Measurements from ENCODE around the gene MBP. TPM values are rescaled to one million over a fixed set of nuclear protein-coding genes. Genes with fewer than 3 reads are reported as not detected.
A peak's percentile ranks its signal among the peaks of the same experiment; 100 is the strongest.

MBP gene
- total RNA-seq, 1 donor from 2014 or later: 3.2 TPM

DNA sequence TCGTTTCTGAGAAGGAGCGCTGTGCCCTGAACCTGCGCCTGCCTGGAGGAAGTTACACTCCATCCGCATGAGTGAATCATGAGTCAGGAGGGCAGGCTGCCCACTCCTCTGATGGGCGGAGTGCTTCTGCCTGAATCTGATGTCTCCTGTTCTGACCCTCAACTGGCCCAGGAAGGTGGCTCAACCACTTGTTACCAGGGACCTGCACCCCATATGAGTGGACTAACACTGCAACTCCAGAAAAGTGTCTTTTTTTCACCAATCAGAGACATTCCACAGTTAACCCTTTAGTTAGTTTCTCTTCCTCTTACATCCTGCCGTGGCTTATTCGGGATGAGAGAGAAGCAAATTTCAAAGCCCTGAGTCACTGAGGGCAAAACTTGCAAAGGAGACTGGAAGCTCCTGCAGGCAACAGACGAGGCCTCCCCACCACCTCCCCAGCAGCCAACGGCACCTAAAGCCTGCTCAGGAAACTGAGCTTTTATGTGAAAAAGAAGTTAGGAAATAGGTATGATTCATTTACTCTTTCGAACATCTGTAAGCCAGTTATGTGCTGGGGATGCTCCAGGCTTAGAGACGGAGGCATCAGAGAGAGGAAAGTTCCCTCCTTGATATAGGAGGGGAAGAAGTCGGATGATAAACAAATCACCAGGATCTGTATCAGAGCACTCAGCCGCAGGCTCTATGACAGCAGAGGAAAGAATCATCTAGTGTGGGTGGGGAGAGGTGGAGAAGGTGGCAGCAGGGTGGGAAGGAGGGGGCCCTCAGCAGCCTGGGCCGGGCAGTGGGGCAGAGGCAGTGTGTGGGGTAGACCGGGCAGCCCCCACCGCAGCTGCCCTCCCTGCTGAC lies 30.9 kb downstream of the MBP start:
- DNase-seq (ENCODE audit: low read depth): peak; percentile 84

DNA sequence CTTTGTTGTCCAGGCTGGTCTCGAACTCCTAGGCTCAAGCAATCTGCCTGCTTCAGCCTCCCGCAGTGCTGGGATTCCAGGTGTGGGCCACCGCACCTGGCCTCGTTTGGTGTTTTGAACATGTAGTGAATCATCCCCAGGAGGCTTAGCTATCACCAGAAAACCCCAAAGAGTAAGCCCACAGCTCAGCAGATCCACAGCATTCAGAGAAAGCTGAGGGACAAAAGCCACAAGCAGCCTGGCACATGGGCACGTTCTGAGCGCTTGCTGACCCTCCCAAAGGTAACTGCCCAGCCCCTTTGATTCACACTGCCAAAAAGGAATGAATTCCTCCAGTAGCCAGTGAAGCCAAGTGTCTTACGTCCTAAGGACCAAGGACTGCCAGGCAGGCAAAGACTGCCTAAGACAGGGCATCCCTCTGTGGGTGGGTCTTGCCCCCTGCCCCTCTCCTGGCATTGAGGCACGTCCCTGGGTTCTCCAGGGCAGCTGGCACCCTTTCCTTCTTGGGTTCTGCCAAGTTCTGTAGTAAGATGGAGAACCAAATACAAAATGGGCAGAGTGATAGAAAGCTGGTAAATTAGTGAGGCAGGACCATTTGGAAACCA lies 31.7 kb downstream of the MBP start:
- no peak for DNase-seq (ENCODE audit: low read depth)

DNA sequence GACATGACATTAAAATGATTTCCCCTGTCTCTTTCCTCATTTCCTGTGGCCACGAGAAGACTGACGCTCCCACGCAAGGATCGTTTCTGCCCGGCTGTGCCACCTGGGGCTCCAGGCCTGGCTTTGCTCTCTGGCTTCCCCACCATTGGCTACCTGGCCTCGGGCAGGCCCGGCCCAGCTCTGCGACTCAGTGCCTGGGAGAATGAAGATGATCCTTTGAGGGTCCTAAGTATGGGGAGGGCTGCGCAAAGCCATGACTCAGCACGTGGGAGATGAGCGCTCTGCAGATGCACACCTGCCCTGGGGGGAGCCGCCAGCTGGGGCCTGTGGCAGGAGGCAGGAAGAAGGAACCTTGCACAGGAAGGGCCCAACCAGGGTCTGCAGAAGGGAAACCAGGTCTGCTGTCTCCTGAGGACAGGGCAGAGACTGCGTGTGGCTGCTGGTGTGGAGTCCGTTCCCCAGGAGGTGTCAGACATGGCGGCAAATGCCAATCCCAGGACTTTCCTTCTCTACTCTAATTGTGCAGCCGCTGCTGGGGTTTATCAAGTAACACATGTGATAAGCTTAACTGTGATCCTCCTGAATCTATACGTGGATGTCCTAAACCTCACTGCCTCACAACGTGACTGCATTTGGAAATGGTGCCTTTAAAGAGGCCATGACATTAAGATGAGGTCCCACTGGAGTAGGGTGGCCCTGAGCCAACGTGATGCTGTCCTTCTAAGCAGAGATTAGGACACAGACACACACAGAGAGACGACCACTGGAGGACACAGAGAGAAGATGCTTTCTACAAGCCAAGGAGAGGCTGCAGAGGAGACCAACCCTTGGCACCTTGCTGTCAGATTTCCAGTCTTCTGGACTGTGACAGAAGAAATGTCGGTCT lies 32.9 kb downstream of the MBP start:
- no peak for DNase-seq (ENCODE audit: low read depth)

DNA sequence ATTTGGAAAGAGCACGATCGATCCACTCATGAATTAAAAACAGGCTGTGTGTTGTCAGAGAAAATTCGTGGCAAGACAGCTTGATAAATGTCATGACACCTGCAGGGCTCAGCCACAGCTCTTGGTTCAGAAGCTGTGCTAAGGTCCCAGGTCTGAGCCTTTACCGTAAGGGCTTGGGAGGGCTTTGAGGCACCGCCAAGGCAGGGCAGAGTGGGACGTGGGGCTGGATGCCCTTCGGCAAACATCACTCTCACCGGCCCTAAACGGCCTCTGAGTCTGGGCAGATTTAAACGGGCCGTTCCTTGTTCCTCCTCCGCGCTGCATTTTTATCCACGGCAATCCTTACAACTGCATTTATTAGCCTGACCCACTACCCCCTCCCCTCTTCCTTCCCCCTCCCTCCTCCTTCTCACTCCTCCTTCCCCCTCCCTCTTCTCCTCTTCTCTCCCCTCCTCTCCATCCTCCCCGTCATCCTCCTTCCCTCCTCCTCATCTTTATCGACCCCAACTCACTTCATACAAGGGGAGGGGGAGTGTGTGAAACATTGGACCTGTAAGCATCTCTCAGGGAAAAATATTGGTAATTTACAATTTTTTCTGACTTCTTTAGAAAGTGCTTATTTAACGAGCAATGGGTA lies 33.9 kb downstream of the MBP start:
- no peak for DNase-seq (ENCODE audit: low read depth)

DNA sequence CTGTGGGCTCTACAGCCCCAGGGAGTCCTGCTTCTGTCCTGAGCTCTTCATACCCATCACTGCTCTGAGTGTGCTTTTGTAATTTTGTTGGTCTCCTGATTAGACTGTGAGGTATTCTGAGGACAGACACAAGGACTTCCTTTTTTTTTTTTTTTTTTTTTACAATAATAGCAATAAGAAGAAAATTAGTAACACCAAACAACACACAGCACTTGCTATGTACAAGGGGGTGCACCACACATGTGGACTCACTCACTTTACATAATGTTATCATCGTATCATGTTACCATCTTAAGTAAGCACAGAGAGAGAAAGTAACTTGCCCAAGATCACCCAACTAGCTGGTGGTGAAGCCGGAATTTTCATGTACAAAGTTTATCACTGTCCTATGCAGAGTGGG lies 34.6 kb downstream of the MBP start:
- DNase-seq (ENCODE audit: low read depth): no peak

DNA sequence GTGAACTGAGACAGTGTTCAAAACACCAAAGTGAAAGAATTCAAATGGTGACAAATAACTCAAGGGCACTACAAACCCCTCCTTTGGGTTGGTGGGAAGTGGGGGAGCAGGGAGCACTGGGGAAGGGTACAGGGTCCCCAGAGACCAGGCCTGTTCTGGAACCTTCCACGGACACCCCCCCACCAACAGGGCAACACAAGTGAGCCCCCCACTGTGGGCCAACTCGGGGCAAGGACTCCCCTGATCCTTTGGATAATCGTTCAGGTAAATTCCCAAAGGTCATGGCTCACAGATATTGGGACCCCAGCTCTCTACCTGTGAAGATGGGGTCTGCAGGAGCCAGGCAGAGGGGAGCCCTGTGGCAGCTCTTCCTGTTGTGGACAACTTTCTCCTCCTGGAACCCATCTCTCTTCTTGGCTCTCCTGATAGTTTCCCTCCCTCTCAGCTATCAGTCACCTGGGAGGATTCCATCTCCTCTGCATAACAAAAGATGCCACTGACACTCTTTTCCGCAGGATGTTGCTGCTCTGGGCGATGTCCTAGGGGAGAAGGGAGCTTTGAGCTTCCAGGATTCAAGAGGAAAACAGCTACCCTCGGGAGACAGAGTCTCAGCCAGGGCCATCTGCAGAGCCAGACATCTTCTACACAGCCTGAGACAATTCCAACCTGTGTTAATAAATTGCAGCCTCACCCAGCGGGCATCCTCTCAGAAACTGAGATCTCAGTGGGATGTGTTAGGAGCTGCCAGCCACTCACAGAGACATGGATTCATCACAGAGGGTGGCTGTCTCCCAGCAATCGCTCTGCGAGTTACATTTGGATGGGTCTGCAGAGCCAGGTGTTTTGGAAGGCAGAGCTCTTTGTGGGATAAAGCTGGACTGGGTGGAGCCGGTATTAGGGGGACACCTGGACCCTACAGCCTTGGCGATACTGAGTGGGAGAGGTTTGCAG lies 35.4 kb downstream of the MBP start:
- DNase-seq (ENCODE audit: low read depth): no peak

DNA sequence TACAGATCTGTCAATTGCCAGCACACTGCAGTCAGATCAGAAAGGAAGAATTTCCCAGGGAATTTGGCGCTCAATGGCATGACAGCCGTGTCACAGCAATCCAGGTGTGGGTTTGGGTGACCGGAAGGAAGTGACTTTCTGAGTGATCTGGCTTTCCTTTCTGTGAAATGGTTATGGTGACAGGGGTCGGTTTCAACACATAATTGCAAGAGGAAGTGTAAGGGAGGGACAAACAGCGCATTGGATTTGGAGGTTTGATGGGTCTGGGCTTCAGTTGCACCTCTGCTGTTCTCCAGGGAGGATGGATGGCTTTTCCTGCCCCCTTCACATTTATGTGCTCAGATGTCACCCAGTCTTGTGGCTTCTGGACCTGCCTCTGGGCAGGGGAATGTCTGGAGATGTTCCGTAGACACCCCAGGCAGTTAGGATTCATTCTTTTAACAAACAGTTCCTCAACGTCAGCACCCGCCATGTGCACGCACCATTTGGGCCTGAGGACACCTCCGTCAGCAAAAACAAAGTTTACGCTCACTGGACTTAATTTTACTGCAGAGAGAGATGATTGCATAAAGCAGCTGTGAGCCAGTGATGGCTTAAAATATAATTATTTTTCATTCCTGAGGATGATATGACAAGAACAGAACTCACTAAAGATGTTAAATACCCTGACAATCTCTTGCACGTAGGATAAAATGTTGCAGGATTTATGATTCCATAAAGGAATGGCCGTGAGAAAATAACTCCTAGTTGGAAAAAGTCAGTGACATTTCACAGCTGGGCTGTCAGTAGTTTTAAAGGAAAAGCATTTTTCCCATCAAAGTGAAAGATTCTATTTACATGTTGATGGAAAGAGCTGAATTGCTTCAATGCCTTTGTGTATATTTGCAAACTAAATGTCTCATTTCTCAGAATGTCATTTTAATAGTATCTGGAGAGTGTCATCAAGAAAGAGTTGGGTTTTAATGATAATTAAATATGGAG lies 36.9 kb downstream of the MBP start:
- no peak for DNase-seq (ENCODE audit: low read depth)

DNA sequence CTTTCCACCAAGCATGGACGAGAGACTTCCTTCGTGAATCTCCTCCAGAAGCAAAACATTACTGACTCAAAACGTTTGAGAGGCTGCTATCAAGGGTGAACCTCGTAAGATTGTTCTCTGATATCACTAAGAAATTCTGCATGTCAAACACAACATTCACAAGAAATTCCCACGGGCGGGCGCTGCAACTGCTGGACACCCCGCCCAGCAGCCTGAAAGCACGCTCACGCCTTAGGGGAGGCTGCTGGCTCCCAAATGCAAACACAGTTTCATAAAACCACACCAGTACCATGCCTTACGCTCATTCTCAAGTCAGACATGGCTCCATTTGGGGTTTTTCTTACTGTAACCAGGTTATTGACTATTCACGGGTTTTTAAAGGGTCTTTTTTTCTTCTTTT lies 39.0 kb downstream of the MBP start:
- no peak for DNase-seq (ENCODE audit: low read depth)

DNA sequence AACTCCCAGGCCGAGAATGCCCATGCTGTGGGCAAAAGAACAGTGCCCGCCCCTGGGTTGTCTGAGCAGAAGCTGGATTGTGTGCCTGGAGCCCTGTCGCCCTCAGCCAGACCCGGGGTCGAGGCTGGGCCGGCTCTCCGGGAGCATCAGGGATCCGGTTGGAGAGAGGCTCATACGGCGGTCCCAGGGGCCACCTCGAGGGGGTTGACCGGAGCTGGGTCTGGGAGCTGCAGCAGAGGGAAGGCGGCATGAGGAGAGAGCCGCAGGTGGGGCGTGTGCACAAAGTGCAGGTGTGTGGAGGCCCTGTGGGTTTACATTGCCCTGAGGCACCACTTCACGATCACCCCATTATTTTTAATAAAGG lies 39.5 kb downstream of the MBP start:
- DNase-seq (ENCODE audit: low read depth): no peak

DNA sequence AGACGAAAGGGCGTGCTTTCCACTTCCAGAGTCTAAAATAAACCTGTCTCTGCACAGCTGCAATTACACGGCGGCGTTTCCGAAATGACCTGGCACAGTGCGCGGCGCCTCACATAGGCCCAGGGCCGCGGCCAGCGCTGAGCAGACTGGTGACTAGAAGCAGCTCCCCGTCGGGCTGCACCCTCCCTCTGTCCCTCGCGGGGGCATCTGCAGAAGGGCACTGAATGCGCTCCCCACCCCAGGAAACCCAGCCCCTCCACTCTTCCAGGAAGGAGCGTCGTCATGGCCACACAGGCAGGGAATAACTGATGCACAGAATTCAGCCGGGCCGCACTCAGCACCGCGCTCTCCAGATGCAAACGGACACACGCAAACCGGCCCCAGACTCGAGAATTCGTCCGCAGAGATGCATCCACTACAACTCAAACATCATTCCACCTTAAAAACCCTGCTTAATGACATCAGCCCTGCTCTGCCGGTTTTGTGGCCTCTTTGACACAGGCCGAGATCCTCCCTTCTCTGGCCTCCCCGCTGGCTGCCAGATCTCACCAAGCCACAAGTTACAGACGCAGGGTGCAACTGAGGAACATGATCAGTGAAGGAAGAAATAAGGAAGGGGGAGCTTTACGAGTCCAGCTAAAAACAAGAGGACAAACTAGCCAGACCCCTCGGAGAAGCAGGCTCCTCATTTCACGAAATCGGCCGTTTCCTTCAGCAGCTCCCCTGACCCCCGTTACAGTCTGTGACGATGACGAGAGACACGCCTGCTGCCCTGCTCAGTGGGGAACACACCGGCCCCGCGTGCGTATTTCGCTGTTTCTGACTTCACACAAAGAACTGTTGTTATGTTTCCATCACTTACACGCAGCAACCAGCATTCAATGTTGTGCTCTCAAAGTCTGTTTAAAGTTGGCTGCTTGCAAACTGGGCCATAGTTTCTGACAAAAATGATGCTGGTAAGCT lies 40.2 kb downstream of the MBP start:
- DNase-seq (ENCODE audit: low read depth): no peak

DNA sequence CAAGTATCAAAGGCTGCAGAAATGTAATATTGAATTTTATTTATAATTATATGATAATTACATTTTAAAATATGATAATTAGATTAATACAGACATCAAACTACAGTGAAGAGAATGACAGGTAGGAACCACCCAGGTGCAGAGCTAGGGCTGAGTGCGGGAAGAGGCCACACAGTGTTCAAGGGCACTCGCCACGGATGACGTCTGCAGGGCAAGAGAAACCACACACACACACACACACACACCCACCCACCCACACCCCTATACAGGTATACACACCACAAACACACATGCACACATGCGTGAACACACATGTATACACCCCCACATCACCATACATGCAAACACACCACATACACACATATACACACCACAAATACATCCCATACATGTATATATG lies 41.2 kb downstream of the MBP start:
- DNase-seq (ENCODE audit: low read depth): no peak

DNA sequence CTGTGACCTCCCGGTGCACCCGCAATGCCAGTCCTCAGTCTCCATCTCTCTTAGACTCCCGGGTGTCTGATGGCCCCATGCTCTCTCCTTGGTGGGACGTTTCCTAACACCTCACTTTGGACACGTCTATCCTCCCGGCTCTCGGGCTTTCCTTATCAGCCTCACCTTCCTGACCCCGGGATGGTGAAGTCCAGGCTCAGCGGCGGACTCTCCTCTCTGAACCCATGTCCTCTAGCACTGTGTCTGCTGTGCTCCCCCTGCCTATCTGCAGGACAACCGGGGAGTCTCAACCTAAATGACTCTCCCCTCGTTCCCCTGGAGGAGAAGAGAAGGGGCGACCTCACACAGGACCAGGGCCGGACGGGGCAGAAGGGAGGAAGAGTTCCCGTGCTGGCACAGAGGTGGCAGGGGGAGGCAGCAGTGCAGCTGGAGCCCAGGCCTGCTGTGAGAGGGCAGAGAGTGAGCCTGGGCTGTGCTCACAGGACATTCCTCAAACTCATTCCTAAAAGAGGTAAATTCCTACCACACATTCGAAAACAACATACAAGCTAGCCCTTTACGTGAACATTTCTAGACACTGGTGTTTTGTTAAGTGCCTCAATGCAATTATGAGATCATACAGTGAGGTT lies 41.9 kb downstream of the MBP start:
- DNase-seq (ENCODE audit: low read depth): no peak

DNA sequence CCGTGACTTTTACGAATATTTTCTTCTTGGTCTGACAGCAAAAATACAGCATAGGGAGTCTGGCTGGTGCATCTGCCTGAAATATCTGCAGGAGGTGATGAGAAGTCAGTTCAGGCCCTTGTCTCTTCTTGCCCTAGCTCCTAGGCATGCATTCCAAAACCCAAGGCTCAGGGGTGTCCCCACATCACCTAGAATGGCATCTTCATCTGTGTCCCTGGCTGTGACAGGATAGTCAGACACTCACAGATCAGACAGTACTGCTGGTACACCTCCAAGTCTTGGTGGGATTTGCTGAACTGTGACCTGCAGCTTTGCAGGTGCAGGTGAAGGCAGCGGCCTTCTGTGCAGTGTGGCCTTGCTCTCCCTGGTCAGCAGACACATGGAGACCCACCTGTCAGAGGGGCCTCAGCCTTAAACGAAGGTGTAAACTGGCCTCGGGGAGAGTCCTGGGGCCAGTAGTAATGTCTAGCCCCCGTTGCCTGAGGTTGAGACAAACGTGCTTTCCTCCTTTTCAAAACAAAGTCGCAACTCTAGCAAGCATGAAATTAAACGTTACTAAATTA lies 42.8 kb downstream of the MBP start:
- no peak for DNase-seq (ENCODE audit: low read depth)

DNA sequence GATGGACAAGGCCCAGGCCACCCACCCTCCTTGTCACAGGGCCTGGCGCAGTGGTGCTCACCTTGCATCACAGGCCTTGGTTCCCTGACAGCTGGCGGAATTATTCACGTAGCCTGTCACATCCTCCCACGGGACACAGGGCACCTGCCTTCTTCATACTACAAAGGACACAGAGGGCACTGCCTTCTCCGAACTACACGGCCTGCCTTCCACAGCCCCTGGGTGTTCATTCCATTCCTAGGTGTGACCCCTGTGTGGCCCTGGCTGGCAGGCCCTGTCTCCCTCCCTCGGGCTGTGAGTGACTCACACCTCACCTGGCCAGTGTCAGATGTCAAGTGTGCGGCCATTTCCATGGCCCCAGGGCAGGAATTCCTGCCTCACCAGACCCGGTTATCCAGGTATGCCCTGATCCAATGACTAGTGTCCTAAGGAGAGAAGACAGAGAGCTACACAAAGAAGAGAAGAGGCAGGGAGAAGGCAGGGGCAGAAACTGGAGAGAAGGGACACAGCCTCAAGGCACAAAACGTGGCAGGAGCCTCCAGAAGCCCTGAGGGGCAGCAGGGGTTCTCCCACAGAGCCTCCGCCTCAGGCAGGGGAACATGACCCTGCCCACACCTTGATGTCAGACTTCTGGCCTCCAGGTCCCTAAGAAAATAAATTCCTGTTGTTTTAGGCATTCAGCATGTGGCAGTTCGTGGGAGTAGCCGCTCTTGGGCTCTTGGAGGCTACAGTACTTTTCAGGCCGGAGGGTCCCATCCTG lies 43.4 kb downstream of the MBP start:
- DNase-seq (ENCODE audit: low read depth): no peak

DNA sequence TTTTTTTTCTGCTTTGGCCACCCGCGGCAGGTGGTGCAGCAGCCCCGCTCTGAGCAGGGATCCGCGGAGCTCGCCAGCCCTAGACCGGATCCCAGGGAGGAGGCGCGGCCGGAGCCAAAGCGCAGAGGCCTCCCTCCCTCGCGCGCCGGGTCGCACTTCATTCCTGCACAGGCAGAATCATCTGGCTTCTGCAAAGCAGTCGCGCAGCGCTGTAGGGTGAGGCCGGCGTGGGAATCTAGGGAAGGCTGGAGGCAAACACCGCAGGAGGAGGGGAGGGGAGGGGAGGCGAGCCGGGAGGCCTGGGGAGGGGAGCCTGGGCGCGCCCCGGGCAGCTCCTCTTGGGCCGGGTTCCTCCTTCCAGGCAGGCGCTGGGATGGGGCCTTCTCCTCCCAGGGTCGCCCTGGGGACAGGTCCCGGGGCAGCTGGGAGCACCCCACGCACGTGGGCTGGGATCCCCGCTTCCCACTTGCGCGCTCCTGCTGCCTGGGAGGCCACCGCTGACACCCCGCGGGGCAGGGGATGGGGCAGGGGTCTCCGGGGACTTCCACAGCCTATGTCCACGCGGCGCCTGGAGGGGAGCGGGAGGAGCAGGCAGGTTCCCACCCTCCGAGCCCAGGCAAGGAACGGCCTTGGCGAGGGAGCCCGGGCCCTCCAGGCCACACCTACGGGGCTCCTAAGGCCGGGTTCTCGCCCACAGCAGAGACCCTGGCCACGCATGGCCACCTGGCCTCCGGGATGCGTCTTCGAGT lies 45.0 kb downstream of the MBP start:
- peak; percentile 54 for DNase-seq (ENCODE audit: low read depth)
